Fibroblast of lung (primary cell): ENCODE results near the gene PIK3C2B. TPM values are rescaled to one million over a fixed set of nuclear protein-coding genes. Genes with fewer than 3 reads are reported as not detected.
"Not testable (repeated sequence)": the region's sequence is repeated elsewhere in the genome, so short reads cannot be mapped to it uniquely, and the experiment has no call there.

ENCODE experiments used
- DNase-seq, 2 donors: peaks; one replicate each; pipeline versions ENCODE4 v3.0.0 to v3.0.0-alpha.2; 2010; ENCODE audit warnings: low read depth in 2 of 2
- H2AFZ ChIP-seq: 2 replicates; pipeline ENCODE4 v1.5.1; 2012; ENCODE audit warnings: low read length, control low read depth, inconsistent platforms
- H3K27ac ChIP-seq: 2 replicates; pipeline ENCODE4 v1.5.1; 2011; ENCODE audit warnings: low read length, control low read depth; ENCODE audit not compliant: insufficient read depth
- H3K27me3 ChIP-seq: 2 replicates; pipeline ENCODE4 v1.5.1; 2011; ENCODE audit warnings: mild to moderate bottlenecking, low read length; ENCODE audit not compliant: control insufficient read depth, insufficient read depth
- H3K36me3 ChIP-seq: 2 replicates; pipeline ENCODE4 v1.5.1; 2011; ENCODE audit warnings: low read length; ENCODE audit not compliant: control insufficient read depth, insufficient read depth
- H3K4me1 ChIP-seq: 2 replicates; pipeline ENCODE4 v1.5.1; 2011; ENCODE audit warnings: low read length; ENCODE audit not compliant: control insufficient read depth, insufficient read depth; ENCODE audit errors: extremely low read depth
- H3K4me2 ChIP-seq: 2 replicates; pipeline ENCODE4 v1.5.1; 2011; ENCODE audit warnings: low read length, control low read depth; ENCODE audit not compliant: insufficient read depth; ENCODE audit errors: extremely low read depth
- H3K4me3 ChIP-seq, 4 experiments: fragments of 200-600 bp in 1 of 4; sonication (generic) in 1 of 4; replicated peaks in 1 of 4; 2 replicates each; pipeline ENCODE4 v1.5.1; 2011 to 2016; ENCODE audit warnings: low read length in 4 of 4, low read depth in 3 of 4, mild to moderate bottlenecking in 3 of 4, control low read depth in 2 of 4, inconsistent platforms in 1 of 4, mixed read lengths in 1 of 4; ENCODE audit not compliant: insufficient read depth in 1 of 4; ENCODE audit errors: control extremely low read depth in 1 of 4
- H3K79me2 ChIP-seq: 2 replicates; pipeline ENCODE4 v1.5.1; 2012; ENCODE audit warnings: mild to moderate bottlenecking, low read length, inconsistent platforms; ENCODE audit not compliant: control insufficient read depth, insufficient read depth
- H3K9ac ChIP-seq: 2 replicates; pipeline ENCODE4 v1.5.1; 2011; ENCODE audit warnings: mild to moderate bottlenecking, low read length, control low read depth; ENCODE audit not compliant: insufficient read depth
- H3K9me3 ChIP-seq: 2 replicates; pipeline ENCODE4 v1.5.1; 2012; ENCODE audit warnings: low read depth, low read length; ENCODE audit not compliant: control insufficient read depth, insufficient read depth
- H4K20me1 ChIP-seq: 2 replicates; pipeline ENCODE4 v1.5.1; 2011; ENCODE audit warnings: low read length; ENCODE audit not compliant: control insufficient read depth, insufficient read depth; ENCODE audit errors: extremely low read depth
- CTCF ChIP-seq, 2 donors: IDR thresholded peaks in 1 of 2; conservative IDR thresholded peaks in 1 of 2; 1 replicate in 1 of 2; 2 replicates in 1 of 2; pipeline ENCODE4 v1.5.1; 2011 to 2012; ENCODE audit warnings: low read length in 2 of 2, control low read depth in 1 of 2, inconsistent platforms in 1 of 2, low read depth in 1 of 2, mild to moderate bottlenecking in 1 of 2
- EZH2 ChIP-seq: IDR thresholded peaks from 2 replicates; pipeline ENCODE4 v1.5.1; 2012; ENCODE audit warnings: low read length, control low read depth, mild to moderate bottlenecking; ENCODE audit errors: missing control alignments
- polyA plus RNA-seq, 2 donors: library from polyadenylated mRNA; depleted of rRNA in 1 of 2; stranded (reverse) in 1 of 2; unstranded in 1 of 2; fragments of >200 nt; gene quantifications; 2 replicates each; pipeline ENCODE4 v1.2.1, GENCODE V29; 2011 to 2012; ENCODE audit warnings: missing spikeins in 1 of 2
- total RNA-seq: library from RNA; depleted of rRNA; stranded (reverse); fragments of >200 nt; gene quantifications from 2 replicates; pipeline ENCODE4 v1.2.1, GENCODE V29; 2014

PIK3C2B gene
- total and polyA plus RNA-seq, 2 donors (not counting 1 experiment from before 2014, with no cell fraction given): 2.4 to 2.5 TPM

DNA sequence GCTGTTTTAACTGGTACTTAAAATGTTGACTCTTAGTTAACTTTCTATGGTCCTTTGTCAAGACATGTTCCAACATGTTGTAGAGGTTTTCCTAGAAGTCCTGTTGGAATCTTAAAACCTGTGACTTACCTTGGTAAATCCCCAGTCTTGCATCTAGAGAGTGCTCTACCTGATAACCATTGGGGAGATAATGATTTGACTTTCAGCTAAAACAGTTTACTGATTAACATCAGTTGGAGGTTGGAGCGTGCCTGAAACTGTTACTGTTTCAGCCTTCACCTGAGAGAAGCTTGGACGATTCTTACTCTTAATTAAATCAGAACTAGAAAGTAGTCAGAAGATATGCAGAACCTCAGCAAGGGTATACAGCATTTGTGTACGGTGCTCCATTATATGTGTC lies 30.4 kb upstream of the PIK3C2B start:
- Histone ChIP-seq H3K27me3 (no peaks in the 10 kb centered on the region), H3K9me3 (no peaks in the 10 kb centered on the region), H3K4me2 (no peak overlapping the region), H3K27ac (no peak overlapping the region), H2AFZ (no peak overlapping the region), H3K9ac (no peak overlapping the region), H3K79me2 (peaks cover 38% of the 10 kb centered on the region), H3K36me3 (peaks cover 13% of the 10 kb centered on the region), H3K4me1 (peaks cover 2% of the 10 kb centered on the region), H3K4me3 (no peak overlapping the region), H4K20me1 (peaks cover 2% of the 10 kb centered on the region)
- no peak for DNase-seq
- no peak for TF ChIP-seq CTCF (conservative IDR thresholded peaks at IDR 0.05 in 1 of 2, IDR thresholded peaks at IDR 0.05 in 1 of 2; ENCODE audit: low read depth in 1 of 2, low read length in 2 of 2)
- no peak for TF ChIP-seq EZH2

DNA sequence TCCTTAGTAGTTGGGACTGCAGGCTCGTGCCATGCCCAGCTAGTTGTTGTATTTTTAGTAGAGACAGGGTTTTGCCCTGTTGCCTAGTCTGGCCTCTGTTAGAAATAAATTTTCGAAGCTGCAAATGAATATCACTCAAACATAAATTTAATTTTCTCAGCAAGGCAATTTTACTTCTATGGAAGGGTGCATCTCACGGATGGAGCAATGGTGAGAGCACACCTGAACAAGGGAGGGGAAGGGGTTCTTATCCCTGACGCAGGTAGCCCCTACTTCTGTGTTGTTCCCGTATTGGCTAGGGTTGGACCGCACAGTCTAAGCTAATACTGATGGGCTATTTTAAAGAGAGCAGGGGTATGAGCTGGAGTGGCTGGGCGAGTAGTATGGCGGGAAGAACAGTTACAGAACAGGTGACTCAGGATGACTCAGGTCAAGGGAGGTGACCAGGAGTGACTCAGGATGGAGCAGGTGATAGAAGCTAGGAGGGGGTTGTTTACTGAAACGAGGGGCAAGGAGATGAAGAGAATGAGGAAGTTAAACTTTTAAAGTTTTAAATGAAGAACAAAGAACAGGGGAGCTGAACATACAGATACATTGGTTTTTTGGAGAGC lies 29.1 kb upstream of the PIK3C2B start:
- Histone ChIP-seq H3K9me3 (no peaks in the 10 kb centered on the region), H3K4me3 (no peak overlapping the region), H3K4me1 (peaks cover 2% of the 10 kb centered on the region), H2AFZ (no peak overlapping the region), H3K79me2 (peaks cover 48% of the 10 kb centered on the region), H3K27me3 (no peaks in the 10 kb centered on the region), H4K20me1 (peaks cover 2% of the 10 kb centered on the region), H3K27ac (no peak overlapping the region), H3K9ac (no peak overlapping the region), H3K36me3 (peaks cover 7% of the 10 kb centered on the region), H3K4me2 (no peak overlapping the region)
- peak in 1 of 2 donors; percentile 10 for DNase-seq
- TF ChIP-seq EZH2 (no peak), CTCF (conservative IDR thresholded peaks at IDR 0.05 in 1 of 2, IDR thresholded peaks at IDR 0.05 in 1 of 2; ENCODE audit: low read depth in 1 of 2, low read length in 2 of 2) (no peak)

- not testable (repeated sequence) for H4K20me1 ChIP-seq, H3K4me3 ChIP-seq, H3K9me3 ChIP-seq, H3K9ac ChIP-seq, H3K27ac ChIP-seq, H3K36me3 ChIP-seq, DNase-seq, H2AFZ ChIP-seq, H3K4me2 ChIP-seq, H3K27me3 ChIP-seq, H3K4me1 ChIP-seq
- H3K79me2 ChIP-seq: peaks cover 65% of the 10 kb centered on the region
These were observed 27.4 kb upstream of the PIK3C2B start for GRCh38 chr1:204521941-204522521.
